SU-DHL-6 (cell line): ENCODE data around the gene GALNT10.

Source experiments
- EZH2phosphoT487 ChIP-seq: fragments of 200-600 bp; sonication (generic), shearing (Covaris generic); conservative IDR thresholded peaks from 2 replicates; pipeline ENCODE4 v1.6.1; 2018; ENCODE audit warnings: mild to moderate bottlenecking, antibody characterized with exemption, low read length, moderate library complexity, mixed read lengths
- TF ChIP-seq, protein P1 (sequence below): fragments of 200-600 bp; sonication (generic); IDR thresholded peaks from one replicate; pipeline ENCODE4 v1.5.1; 2017; ENCODE audit warnings: antibody characterized with exemption, mild to moderate bottlenecking, low read length, moderate library complexity; ENCODE audit not compliant: insufficient read depth, poor library complexity, severe bottlenecking

DNA sequence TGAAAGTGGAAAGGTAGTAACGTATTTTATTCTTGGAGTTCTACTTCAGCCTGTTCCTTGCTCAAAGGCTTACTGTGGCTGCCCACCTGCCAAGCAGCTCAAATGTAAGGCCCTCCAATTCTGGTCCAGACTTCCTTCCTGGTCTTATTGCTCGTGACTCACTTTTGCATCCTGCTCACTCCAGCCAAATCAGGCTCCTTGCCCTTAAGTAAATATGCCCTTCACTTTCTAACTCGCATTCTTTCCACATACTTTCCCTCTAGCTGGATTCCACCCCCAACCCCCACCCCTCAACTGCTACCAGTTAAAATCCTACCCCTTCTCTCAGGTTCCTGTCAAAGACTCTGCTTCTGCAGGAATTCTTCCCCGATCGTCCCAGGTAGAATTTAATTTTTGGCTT is 96.6 kb downstream of the GALNT10 start:
- TF ChIP-seq, protein P1, sequence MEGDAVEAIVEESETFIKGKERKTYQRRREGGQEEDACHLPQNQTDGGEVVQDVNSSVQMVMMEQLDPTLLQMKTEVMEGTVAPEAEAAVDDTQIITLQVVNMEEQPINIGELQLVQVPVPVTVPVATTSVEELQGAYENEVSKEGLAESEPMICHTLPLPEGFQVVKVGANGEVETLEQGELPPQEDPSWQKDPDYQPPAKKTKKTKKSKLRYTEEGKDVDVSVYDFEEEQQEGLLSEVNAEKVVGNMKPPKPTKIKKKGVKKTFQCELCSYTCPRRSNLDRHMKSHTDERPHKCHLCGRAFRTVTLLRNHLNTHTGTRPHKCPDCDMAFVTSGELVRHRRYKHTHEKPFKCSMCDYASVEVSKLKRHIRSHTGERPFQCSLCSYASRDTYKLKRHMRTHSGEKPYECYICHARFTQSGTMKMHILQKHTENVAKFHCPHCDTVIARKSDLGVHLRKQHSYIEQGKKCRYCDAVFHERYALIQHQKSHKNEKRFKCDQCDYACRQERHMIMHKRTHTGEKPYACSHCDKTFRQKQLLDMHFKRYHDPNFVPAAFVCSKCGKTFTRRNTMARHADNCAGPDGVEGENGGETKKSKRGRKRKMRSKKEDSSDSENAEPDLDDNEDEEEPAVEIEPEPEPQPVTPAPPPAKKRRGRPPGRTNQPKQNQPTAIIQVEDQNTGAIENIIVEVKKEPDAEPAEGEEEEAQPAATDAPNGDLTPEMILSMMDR: no peak
- TF ChIP-seq EZH2phosphoT487: no peak
